Measurements from ENCODE around the gene ASAP3. TPM values are rescaled to one million over a fixed set of nuclear protein-coding genes. Genes with fewer than 3 reads are reported as not detected.

Gene ASAP3
- total and polyA plus RNA-seq, 2 of the 13 experiments (the other 11 are each of a cell fraction or from before 2014, with no cell fraction given) = 32.6 to 37.0 TPM

DNA sequence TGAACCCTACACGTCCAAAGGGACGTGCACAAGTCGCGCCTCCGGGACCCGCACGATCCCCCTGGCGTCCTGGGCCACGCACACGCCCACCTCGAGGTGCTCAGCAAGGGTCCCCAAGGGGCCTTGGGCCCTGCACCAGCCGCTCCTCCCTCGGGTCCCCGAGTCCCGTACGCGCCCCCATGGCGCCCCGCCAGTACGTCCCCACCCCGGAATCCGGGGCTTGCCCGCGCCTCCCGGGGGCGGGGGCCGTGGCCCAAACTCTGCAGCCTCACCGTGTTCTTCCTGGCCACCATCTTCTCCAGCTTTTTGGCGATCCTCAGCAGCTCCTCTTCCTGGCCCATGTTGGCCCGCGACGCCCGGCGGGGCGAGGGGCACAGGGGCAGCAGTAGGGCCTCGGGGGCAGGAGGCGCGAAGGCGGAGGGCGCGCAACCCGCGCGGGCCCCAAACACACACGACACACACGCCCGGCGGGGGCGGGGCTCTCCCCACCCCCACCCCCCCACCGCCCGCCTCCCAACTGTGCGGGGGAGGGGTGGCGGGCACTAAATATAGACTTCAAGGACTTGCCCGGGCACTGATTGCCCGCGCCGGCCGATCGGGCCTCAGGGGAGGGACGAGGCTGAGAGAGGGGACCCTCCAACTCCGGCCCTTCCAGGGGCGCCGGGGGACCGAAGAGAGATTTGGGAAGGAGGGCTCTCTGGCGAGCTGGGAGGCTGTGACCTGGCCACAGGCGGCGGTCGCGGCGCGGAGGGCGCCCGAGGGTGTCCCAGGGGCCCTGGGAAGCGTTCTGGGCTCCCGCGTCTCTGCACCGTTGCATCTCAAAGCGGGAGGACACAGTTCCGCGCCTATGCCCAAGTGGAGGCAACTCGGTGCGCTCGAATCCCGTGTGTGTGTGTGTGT is 59.4 kb downstream of the ASAP3 start, which contains the start of gene TCEA3 (continued):
- TF ChIP-seq, protein P1, sequence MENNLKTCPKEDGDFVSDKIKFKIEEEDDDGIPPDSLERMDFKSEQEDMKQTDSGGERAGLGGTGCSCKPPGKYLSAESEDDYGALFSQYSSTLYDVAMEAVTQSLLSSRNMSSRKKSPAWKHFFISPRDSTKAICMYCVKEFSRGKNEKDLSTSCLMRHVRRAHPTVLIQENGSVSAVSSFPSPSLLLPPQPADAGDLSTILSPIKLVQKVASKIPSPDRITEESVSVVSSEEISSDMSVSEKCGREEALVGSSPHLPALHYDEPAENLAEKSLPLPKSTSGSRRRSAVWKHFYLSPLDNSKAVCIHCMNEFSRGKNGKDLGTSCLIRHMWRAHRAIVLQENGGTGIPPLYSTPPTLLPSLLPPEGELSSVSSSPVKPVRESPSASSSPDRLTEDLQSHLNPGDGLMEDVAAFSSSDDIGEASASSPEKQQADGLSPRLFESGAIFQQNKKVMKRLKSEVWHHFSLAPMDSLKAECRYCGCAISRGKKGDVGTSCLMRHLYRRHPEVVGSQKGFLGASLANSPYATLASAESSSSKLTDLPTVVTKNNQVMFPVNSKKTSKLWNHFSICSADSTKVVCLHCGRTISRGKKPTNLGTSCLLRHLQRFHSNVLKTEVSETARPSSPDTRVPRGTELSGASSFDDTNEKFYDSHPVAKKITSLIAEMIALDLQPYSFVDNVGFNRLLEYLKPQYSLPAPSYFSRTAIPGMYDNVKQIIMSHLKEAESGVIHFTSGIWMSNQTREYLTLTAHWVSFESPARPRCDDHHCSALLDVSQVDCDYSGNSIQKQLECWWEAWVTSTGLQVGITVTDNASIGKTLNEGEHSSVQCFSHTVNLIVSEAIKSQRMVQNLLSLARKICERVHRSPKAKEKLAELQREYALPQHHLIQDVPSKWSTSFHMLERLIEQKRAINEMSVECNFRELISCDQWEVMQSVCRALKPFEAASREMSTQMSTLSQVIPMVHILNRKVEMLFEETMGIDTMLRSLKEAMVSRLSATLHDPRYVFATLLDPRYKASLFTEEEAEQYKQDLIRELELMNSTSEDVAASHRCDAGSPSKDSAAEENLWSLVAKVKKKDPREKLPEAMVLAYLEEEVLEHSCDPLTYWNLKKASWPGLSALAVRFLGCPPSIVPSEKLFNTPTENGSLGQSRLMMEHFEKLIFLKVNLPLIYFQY (CRISPR knock-in tag; IDR thresholded peaks at IDR 0.05; ENCODE audit: borderline replicate concordance) = peak; percentile 45; the same call in 1 of the 2 replicates
- TF ChIP-seq GTF3A (CRISPR knock-in tag; conservative IDR thresholded peaks at IDR 0.05) (peak; percentile 85; the same call in 1 of the 2 replicates), PAF1 (CRISPR knock-in tag; IDR thresholded peaks at IDR 0.05) (no peak), ZNF207 (IDR thresholded peaks at IDR 0.05; ENCODE audit: borderline replicate concordance) (no peak), MTF2 (CRISPR knock-in tag; IDR thresholded peaks at IDR 0.05; ENCODE audit: borderline replicate concordance) (no peak), MED13 (CRISPR knock-in tag; IDR thresholded peaks at IDR 0.05) (peak; percentile 75), ZNF670 (CRISPR knock-in tag; IDR thresholded peaks at IDR 0.05; ENCODE audit: borderline replicate concordance) (no peak), NR2F6 (IDR thresholded peaks at IDR 0.05) (no peak), NR2F6 (CRISPR knock-in tag; IDR thresholded peaks at IDR 0.05) (no peak), ASH2L (IDR thresholded peaks at IDR 0.05; ENCODE audit: insufficient read length, low read depth, low read length) (no peak), ZNF232 (CRISPR knock-in tag; IDR thresholded peaks at IDR 0.05; ENCODE audit: borderline replicate concordance) (no peak), NR1H2 (CRISPR knock-in tag; IDR thresholded peaks at IDR 0.05; ENCODE audit: borderline replicate concordance, low read depth) (no peak), CBX1 (IDR thresholded peaks at IDR 0.05; ENCODE audit: low read depth) (no peak), ZNF772 (CRISPR knock-in tag; IDR thresholded peaks at IDR 0.05) (no peak), BCL6 (CRISPR knock-in tag; IDR thresholded peaks at IDR 0.05) (no peak)
- TF ChIP-seq, protein P2, sequence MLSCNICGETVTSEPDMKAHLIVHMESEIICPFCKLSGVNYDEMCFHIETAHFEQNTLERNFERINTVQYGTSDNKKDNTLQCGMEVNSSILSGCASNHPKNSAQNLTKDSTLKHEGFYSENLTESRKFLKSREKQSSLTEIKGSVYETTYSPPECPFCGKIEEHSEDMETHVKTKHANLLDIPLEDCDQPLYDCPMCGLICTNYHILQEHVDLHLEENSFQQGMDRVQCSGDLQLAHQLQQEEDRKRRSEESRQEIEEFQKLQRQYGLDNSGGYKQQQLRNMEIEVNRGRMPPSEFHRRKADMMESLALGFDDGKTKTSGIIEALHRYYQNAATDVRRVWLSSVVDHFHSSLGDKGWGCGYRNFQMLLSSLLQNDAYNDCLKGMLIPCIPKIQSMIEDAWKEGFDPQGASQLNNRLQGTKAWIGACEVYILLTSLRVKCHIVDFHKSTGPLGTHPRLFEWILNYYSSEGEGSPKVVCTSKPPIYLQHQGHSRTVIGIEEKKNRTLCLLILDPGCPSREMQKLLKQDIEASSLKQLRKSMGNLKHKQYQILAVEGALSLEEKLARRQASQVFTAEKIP (CRISPR knock-in tag; IDR thresholded peaks at IDR 0.05; ENCODE audit: borderline replicate concordance) = no peak
- TF ChIP-seq, protein P3, sequence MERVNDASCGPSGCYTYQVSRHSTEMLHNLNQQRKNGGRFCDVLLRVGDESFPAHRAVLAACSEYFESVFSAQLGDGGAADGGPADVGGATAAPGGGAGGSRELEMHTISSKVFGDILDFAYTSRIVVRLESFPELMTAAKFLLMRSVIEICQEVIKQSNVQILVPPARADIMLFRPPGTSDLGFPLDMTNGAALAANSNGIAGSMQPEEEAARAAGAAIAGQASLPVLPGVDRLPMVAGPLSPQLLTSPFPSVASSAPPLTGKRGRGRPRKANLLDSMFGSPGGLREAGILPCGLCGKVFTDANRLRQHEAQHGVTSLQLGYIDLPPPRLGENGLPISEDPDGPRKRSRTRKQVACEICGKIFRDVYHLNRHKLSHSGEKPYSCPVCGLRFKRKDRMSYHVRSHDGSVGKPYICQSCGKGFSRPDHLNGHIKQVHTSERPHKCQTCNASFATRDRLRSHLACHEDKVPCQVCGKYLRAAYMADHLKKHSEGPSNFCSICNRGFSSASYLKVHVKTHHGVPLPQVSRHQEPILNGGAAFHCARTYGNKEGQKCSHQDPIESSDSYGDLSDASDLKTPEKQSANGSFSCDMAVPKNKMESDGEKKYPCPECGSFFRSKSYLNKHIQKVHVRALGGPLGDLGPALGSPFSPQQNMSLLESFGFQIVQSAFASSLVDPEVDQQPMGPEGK (CRISPR knock-in tag; IDR thresholded peaks at IDR 0.05) = peak; percentile 89
- TF ChIP-seq, protein P4, sequence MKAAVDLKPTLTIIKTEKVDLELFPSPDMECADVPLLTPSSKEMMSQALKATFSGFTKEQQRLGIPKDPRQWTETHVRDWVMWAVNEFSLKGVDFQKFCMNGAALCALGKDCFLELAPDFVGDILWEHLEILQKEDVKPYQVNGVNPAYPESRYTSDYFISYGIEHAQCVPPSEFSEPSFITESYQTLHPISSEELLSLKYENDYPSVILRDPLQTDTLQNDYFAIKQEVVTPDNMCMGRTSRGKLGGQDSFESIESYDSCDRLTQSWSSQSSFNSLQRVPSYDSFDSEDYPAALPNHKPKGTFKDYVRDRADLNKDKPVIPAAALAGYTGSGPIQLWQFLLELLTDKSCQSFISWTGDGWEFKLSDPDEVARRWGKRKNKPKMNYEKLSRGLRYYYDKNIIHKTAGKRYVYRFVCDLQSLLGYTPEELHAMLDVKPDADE (CRISPR knock-in tag; IDR thresholded peaks at IDR 0.05) = no peak
- TF ChIP-seq, protein P5, sequence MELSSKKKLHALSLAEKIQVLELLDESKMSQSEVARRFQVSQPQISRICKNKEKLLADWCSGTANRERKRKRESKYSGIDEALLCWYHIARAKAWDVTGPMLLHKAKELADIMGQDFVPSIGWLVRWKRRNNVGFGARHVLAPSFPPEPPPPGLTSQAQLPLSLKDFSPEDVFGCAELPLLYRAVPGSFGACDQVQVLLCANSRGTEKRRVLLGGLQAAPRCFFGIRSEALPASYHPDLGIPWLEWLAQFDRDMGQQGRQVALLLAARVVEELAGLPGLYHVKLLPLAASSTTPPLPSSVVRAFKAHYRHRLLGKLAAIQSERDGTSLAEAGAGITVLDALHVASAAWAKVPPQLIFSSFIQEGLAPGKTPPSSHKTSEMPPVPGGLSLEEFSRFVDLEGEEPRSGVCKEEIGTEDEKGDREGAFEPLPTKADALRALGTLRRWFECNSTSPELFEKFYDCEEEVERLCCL (CRISPR knock-in tag; IDR thresholded peaks at IDR 0.05; ENCODE audit: borderline replicate concordance) = no peak

Data from HepG2 (cell line).